Activated CD8-positive, alpha-beta memory T cell treated with anti-CD3 and anti-CD28 coated beads, Interleukin-2, amount 50 U/mL, for 24 hours (primary cell): ENCODE data around the gene BIRC3.

Experiments
- DNase-seq: peaks from one replicate; pipeline ENCODE4 v3.0.0-alpha.2; 2020; ENCODE audit errors: extremely low read depth

The BIRC3 gene

GRCh38 chr11:102375720-102376399 lies 58.6 kb downstream of the BIRC3 start:
- no peak for DNase-seq

GRCh38 chr11:102377891-102378290 lies 60.6 kb downstream of the BIRC3 start:
- DNase-seq, result no peak

GRCh38 chr11:102378818-102379217 lies 61.5 kb downstream of the BIRC3 start:
- no peak for DNase-seq

GRCh38 chr11:102382384-102382783 lies 65.1 kb downstream of the BIRC3 start:
- no peak for DNase-seq

GRCh38 chr11:102383839-102384238 lies 66.6 kb downstream of the BIRC3 start:
- no peak for DNase-seq

DNA sequence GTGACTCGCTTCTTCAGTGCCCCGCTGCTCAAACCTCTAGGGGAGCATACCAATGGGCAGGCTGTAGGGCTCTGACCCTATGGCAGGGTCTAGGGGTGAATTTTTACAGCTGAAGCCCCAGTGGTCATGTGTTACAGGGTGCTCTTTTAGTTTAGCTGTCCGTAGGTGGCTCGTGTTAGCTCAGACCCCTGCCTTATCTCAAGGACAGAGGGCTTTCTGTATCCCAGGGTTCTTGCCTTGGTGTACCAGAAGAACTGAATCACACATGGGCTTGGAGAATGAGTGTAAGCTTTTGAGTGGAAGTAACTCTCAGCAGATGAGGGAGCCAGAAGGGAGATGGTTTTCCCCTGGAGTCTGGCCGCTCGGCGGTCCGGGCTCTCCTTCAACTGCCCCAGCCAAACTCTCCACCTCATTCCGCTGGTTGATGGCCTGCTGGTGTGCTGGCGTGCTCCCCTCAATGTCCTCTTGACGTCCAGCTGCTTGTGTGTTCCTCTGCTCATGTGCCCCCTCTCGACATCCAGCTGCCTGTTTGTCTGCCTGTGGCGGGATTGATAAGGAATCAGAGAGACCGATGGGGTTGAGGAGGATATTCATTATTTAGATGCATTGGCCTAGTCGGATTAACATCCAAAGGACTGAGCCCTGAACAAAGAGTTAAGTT lies 67.3 kb downstream of the BIRC3 start:
- no peak for DNase-seq

GRCh38 chr11:102385085-102386007 lies 68.1 kb downstream of the BIRC3 start:
- no peak for DNase-seq

GRCh38 chr11:102386136-102386734 lies 69.0 kb downstream of the BIRC3 start:
- DNase-seq, result no peak

- DNase-seq, result no peak
Measured at GRCh38 chr11:102387043-102387781, 69.9 kb downstream of the BIRC3 start.
